ENCODE results near the gene BRPF1. TPM values are rescaled to one million over a fixed set of nuclear protein-coding genes. Genes with fewer than 3 reads are reported as not detected.

Gene BRPF1
- total and polyA plus RNA-seq, 4 donors: 8.3 to 26.4 (median 16.0) TPM

DNA sequence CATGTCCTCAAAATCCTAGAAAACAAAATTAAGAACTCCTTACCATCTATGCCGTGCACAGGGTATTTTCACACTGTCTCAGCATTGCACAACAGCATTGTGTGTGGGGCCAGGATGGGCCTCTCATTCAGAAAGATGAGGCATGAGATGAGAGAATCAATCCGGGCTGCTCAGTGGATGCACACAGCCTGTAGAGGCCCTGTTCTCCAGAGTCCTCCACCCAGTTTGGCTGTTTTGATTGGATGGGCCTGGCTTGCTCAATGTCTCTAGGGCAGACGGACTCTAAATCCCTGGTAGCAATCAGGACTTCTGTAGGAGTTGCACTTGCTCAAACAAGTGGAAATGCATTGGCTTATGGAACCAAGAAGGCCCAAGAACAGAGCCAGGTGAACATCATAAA lies 48.1 kb upstream of the BRPF1 start:
- Histone ChIP-seq H3K9me3 (ENCODE audit: control insufficient read depth in 4 of 4, insufficient read depth in 3 of 4, low read length in 3 of 4) (no peaks in the 10 kb centered on the region), H3K36me3 (ENCODE audit: control insufficient read depth in 4 of 4, insufficient read depth in 4 of 4, low read length in 4 of 4) (peaks cover 21 to 93% (median 32%) of the 10 kb centered on the region in 4 donors), H3K27ac (ENCODE audit: low read depth in 1 of 2, low read length in 1 of 2) (no peak overlapping the region), H3K27me3 (ENCODE audit: control insufficient read depth in 3 of 3, insufficient read depth in 3 of 3, low read length in 2 of 3) (no peaks in the 10 kb centered on the region), H3K9ac (ENCODE audit: insufficient read depth in 1 of 2, low read length in 2 of 2) (no peak overlapping the region), H3K4me1 (ENCODE audit: control insufficient read depth in 5 of 5, insufficient read depth in 5 of 5, low read length in 5 of 5) (no peaks in the 10 kb centered on the region), H3K4me3 (no peak overlapping the region)
- WGBS, 2 donors: 94 to 95% methylated on average over 3 of the region's 3 CpGs
- ATAC-seq (ENCODE audit: insufficient read depth, low FRiP score): no peak
- no peak for DNase-seq
- TF ChIP-seq, protein P1, sequence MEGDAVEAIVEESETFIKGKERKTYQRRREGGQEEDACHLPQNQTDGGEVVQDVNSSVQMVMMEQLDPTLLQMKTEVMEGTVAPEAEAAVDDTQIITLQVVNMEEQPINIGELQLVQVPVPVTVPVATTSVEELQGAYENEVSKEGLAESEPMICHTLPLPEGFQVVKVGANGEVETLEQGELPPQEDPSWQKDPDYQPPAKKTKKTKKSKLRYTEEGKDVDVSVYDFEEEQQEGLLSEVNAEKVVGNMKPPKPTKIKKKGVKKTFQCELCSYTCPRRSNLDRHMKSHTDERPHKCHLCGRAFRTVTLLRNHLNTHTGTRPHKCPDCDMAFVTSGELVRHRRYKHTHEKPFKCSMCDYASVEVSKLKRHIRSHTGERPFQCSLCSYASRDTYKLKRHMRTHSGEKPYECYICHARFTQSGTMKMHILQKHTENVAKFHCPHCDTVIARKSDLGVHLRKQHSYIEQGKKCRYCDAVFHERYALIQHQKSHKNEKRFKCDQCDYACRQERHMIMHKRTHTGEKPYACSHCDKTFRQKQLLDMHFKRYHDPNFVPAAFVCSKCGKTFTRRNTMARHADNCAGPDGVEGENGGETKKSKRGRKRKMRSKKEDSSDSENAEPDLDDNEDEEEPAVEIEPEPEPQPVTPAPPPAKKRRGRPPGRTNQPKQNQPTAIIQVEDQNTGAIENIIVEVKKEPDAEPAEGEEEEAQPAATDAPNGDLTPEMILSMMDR (IDR thresholded peaks at IDR 0.05; ENCODE audit: control extremely low read depth, extremely low read depth): no peak

DNA sequence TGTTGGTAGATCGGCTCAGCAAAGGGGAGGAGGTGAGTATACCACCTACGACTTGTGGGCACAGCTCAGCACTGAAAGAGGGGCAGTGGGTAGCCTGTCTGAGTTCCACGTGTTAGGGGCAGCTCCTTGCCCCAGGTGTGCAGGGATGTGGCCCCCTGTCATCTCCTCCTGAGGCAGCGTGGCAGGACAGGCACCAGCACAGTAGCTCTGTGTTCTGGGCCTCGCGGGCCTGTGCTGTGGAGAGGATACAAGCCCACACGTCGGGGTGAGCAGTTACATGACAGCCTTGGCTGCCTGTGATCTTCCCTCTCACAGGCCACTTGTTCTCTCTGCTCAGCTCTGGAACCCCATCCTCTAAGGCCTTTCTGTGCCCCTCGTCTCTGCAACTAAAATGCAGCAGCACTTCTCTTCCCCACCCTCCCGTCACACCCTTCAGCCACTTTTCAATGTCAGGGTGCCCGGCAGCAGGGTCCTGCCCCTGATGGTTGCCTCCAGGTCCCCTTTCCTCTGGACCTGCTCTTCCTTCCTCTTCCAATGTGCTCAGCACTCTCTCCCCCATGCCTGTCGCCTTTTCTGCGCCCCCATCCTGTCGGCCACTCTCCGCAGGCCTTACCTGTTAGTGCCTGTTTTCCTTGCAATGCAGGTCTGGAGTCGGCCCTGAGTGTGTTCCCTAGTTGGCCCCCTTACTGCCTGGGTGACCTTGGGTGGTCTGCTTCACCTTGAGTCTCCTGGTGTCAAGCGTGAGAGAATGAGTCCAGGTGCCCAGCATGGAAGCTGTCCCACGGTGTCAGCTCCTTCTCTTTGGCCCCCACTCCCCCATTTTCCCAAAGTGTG lies 46.1 kb upstream of the BRPF1 start:
- Histone ChIP-seq H3K4me1 (ENCODE audit: control insufficient read depth in 5 of 5, insufficient read depth in 5 of 5, low read length in 5 of 5) (no peaks in the 10 kb centered on the region), H3K36me3 (ENCODE audit: control insufficient read depth in 4 of 4, insufficient read depth in 4 of 4, low read length in 4 of 4) (peaks cover 22 to 93% (median 36%) of the 10 kb centered on the region in 4 donors), H3K27me3 (ENCODE audit: control insufficient read depth in 3 of 3, insufficient read depth in 3 of 3, low read length in 2 of 3) (no peaks in the 10 kb centered on the region), H3K9me3 (ENCODE audit: control insufficient read depth in 4 of 4, insufficient read depth in 3 of 4, low read length in 3 of 4) (no peaks in the 10 kb centered on the region), H3K4me3 (no peak overlapping the region), H3K9ac (ENCODE audit: insufficient read depth in 1 of 2, low read length in 2 of 2) (no peak overlapping the region), H3K27ac (ENCODE audit: low read depth in 1 of 2, low read length in 1 of 2) (no peak overlapping the region)
- 93 to 96% methylated on average over 18 of the region's 18 CpGs for WGBS, 2 donors
- TF ChIP-seq, protein P1 (IDR thresholded peaks at IDR 0.05; ENCODE audit: control extremely low read depth, extremely low read depth): no peak
- DNase-seq: no peak
- no peak for ATAC-seq (ENCODE audit: insufficient read depth, low FRiP score)

DNA sequence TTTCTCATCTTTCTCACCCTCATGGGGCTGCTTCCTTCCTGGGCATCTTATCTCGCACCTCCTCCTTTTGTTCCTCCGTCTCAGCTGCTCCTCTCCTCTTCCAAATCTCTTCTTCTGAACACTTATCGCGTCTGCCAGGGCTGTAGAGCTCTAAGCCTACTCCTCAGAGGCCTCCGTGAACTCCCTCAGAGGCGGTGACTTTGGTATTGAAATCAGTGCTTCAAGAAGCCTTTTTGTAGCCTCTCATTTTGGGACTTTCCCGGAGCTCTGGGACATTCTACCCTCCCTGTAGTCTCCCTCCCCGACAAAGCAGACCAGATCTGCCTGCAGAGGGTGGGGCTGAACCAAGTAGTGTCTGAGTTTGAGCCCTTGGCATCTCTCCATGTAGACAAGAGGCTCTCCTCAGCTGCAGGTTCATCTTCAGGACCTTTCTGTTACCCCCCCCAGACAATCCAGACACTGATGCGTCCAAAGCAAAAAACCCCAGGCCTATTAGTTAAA lies 45.4 kb upstream of the BRPF1 start:
- Histone ChIP-seq H3K9me3 (ENCODE audit: control insufficient read depth in 4 of 4, insufficient read depth in 3 of 4, low read length in 3 of 4) (no peaks in the 10 kb centered on the region), H3K36me3 (ENCODE audit: control insufficient read depth in 4 of 4, insufficient read depth in 4 of 4, low read length in 4 of 4) (peaks cover 24 to 92% (median 34%) of the 10 kb centered on the region in 4 donors), H3K27ac (ENCODE audit: low read depth in 1 of 2, low read length in 1 of 2) (no peak overlapping the region), H3K4me3 (no peak overlapping the region), H3K27me3 (ENCODE audit: control insufficient read depth in 3 of 3, insufficient read depth in 3 of 3, low read length in 2 of 3) (no peaks in the 10 kb centered on the region), H3K4me1 (ENCODE audit: control insufficient read depth in 5 of 5, insufficient read depth in 5 of 5, low read length in 5 of 5) (no peaks in the 10 kb centered on the region), H3K9ac (ENCODE audit: insufficient read depth in 1 of 2, low read length in 2 of 2) (no peak overlapping the region)
- TF ChIP-seq, protein P1 (IDR thresholded peaks at IDR 0.05; ENCODE audit: control extremely low read depth, extremely low read depth): no peak
- ATAC-seq (ENCODE audit: insufficient read depth, low FRiP score): no peak
- 91 to 94% methylated on average over 9 of the region's 9 CpGs for WGBS, 2 donors
- DNase-seq: no peak
